Neural progenitor cell (in vitro differentiated cells): ENCODE data around the gene RERE.

Experiments used
- CTCF ChIP-seq: fragments of 200-600 bp; sonication (generic); IDR thresholded peaks from 2 replicates; pipeline ENCODE4 v1.5.1; 2017; ENCODE audit warnings: antibody characterized with exemption, mild to moderate bottlenecking
- EZH2 ChIP-seq: fragments of 200-600 bp; sonication (generic); IDR thresholded peaks from 2 replicates; pipeline ENCODE4 v1.6.1; 2017; ENCODE audit warnings: antibody characterized with exemption, mild to moderate bottlenecking, moderate library complexity
- EZH2phosphoT487 ChIP-seq: fragments of 200-600 bp; sonication (generic); IDR thresholded peaks from 2 replicates; pipeline ENCODE4 v1.6.1; 2017; ENCODE audit warnings: antibody characterized with exemption

- TF ChIP-seq CTCF (no peak), EZH2 (no peak), EZH2phosphoT487 (no peak)
Measured at GRCh38 chr1:8794605-8795004, 22.8 kb downstream of the RERE start.
